Stomach (tissue), 9 donors: Measurements from ENCODE around the gene ZNF516. TPM values are rescaled to one million over a fixed set of nuclear protein-coding genes. Genes with fewer than 3 reads are reported as not detected.

ENCODE experiments used
- DNase-seq, 2 donors: peaks; one replicate each; pipeline versions ENCODE4 v3.0.0 to v3.0.0-alpha.2; 2013 to 2019
- H3K27ac ChIP-seq, 5 donors: fragments of 200-600 bp in 4 of 5; sonication (generic) in 4 of 5; one replicate each; pipeline ENCODE4 v1.5.1; 2013 to 2019; ENCODE audit warnings: mild to moderate bottlenecking in 1 of 5, moderate library complexity in 1 of 5
- H3K27me3 ChIP-seq, 3 donors: fragments of 200-600 bp; sonication (generic); one replicate each; pipeline ENCODE4 v1.5.1; 2017 to 2019; ENCODE audit warnings: mixed run types in 1 of 3
- H3K36me3 ChIP-seq, 4 donors: fragments of 200-600 bp; sonication (generic); 1 replicate in 3 of 4; 2 replicates in 1 of 4; pipeline ENCODE4 v1.5.1; 2016 to 2019
- H3K4me1 ChIP-seq, 4 donors: fragments of 200-600 bp; sonication (generic); one replicate each; pipeline ENCODE4 v1.5.1; 2016 to 2019
- H3K4me3 ChIP-seq, 4 donors: fragments of 200-600 bp; sonication (generic) in 3 of 4; one replicate each; pipeline ENCODE4 v1.5.1; 2016 to 2019; ENCODE audit warnings: mild to moderate bottlenecking in 1 of 4
- H3K9me3 ChIP-seq, 4 donors: fragments of 200-600 bp; sonication (generic); one replicate each; pipeline ENCODE4 v1.5.1; 2016 to 2019
- CTCF ChIP-seq, 7 experiments: fragments of 450-650 bp in 4 of 7; fragments of 200-600 bp in 3 of 7; sonication (generic) in 3 of 7; IDR thresholded peaks; one replicate each; pipeline ENCODE4 v1.5.1; 2016 to 2019; ENCODE audit warnings: antibody characterized with exemption in 7 of 7, control low read depth in 2 of 7, mild to moderate bottlenecking in 1 of 7
- EP300 ChIP-seq: sonication (generic); formaldehyde crosslinking; IDR thresholded peaks from one replicate; pipeline ENCODE4 v1.6.1; 2017; ENCODE audit warnings: antibody characterized with exemption
- POLR2A ChIP-seq, 4 donors: fragments of 450-650 bp; IDR thresholded peaks; one replicate each; pipeline ENCODE4 v1.6.1; 2016; ENCODE audit warnings: antibody characterized with exemption in 4 of 4, control low read depth in 2 of 4, mild to moderate bottlenecking in 1 of 4, moderate library complexity in 1 of 4
- POLR2AphosphoS5 ChIP-seq, 3 donors: sonication (generic); formaldehyde crosslinking; IDR thresholded peaks; one replicate each; pipeline ENCODE4 v1.6.1; 2016; ENCODE audit warnings: antibody characterized with exemption in 3 of 3
- WGBS, 5 donors: extraction: QIAGEN DNeasy Blood & Tissue Kit in 3 of 5; methylation state at CpG; one replicate each; pipeline versions ENCODE4 v1.1.5 to v1.1.7; 2013 to 2018; 5-methylcytosine and 5-hydroxymethylcytosine counted together
- intact Hi-C: fragments of 100-400 bp; cut with DNase I; formaldehyde crosslinking; loops from one replicate; pipeline ENCODE4 v1.15.1; 2023; ENCODE audit warnings: low total_unique reads
- polyA plus RNA-seq, 3 donors: library from polyadenylated mRNA; stranded (reverse); fragments of 200-250 nt; gene quantifications; one replicate each; pipeline ENCODE4 v1.2.3, GENCODE V29; 2013
- total RNA-seq, 5 donors: library from RNA; depleted of rRNA; stranded (reverse); fragments of >200 nt; gene quantifications; one replicate each; pipeline versions ENCODE4 v1.1.0 to v1.2.3, GENCODE V29; 2014 to 2016
- donor health status: healthy with polysubstance abuse.
- donor health status: Bipolar disorder and iron deficiency.
- donor health status: healthy.

Gene ZNF516
- total and polyA plus RNA-seq, 8 donors = 2.3 to 25.9 (median 14.4) TPM

- H3K9me3 ChIP-seq = no peaks in the 10 kb centered on the region
- peaks cover 0 to 6% (median 0%) of the 10 kb centered on the region in 4 donors for H3K36me3 ChIP-seq
- TF ChIP-seq POLR2A (IDR thresholded peaks at IDR 0.05) = no peak
- TF ChIP-seq POLR2AphosphoS5 (IDR thresholded peaks at IDR 0.05) = no peak
- no peak for TF ChIP-seq EP300
- TF ChIP-seq CTCF (IDR thresholded peaks at IDR 0.05) = no peak
- H3K27me3 ChIP-seq = no peaks in the 10 kb centered on the region
- no peak overlapping the region for H3K4me3 ChIP-seq
- DNase-seq = peak in 1 of 2 donors; percentile 24
- peaks cover 15 to 63% (median 51%) of the 10 kb centered on the region in 4 donors for H3K4me1 ChIP-seq
- WGBS, 5 donors = 73 to 80% (median 77%) methylated on average over 9 of the region's 9 CpGs
- H3K27ac ChIP-seq = no peak overlapping the region
- intact Hi-C loops = no loop called here
Measured at GRCh38 chr18:76388891-76389423, 106.1 kb downstream of the ZNF516 start.

- peaks cover 0 to 6% (median 0%) of the 10 kb centered on the region in 4 donors for H3K36me3 ChIP-seq
Measured at GRCh38 chr18:76388261-76388660, 106.8 kb downstream of the ZNF516 start.

GRCh38 chr18:76387608-76388007 is 107.4 kb downstream of the ZNF516 start:
- WGBS, 5 donors = 89 to 98% (median 96%) methylated on average over 8 of the region's 8 CpGs
- no peaks in the 10 kb centered on the region for H3K9me3 ChIP-seq
- DNase-seq = peak in 1 of 2 donors; percentile 17

More at GRCh38 chr18:76388261-76388660, 106.8 kb downstream of the ZNF516 start:
- Histone ChIP-seq H3K4me3 (no peak overlapping the region), H3K27me3 (no peaks in the 10 kb centered on the region), H3K4me1 (peaks cover 15 to 63% (median 51%) of the 10 kb centered on the region in 4 donors), H3K27ac (no peak overlapping the region), H3K9me3 (no peaks in the 10 kb centered on the region)
- DNase-seq = peak in 1 of 2 donors; percentile 24
- WGBS, 5 donors = 85 to 97% (median 91%) methylated on average over 7 of the region's 7 CpGs
- TF ChIP-seq POLR2AphosphoS5 (IDR thresholded peaks at IDR 0.05) (no peak), CTCF (IDR thresholded peaks at IDR 0.05) (no peak), POLR2A (IDR thresholded peaks at IDR 0.05) (no peak), EP300 (no peak)
- intact Hi-C loops = no loop called here

GRCh38 chr18:76386886-76387285 is 108.2 kb downstream of the ZNF516 start:
- no peak overlapping the region for H3K4me3 ChIP-seq
- peaks cover 0 to 6% (median 0%) of the 10 kb centered on the region in 4 donors for H3K36me3 ChIP-seq
- H3K9me3 ChIP-seq = no peaks in the 10 kb centered on the region
- peaks cover 15 to 56% (median 46%) of the 10 kb centered on the region in 4 donors for H3K4me1 ChIP-seq
- WGBS, 5 donors = 81 to 91% (median 85%) methylated on average over 13 of the region's 13 CpGs
- peak in 1 of 2 donors; percentile 17 for DNase-seq
- no peak overlapping the region for H3K27ac ChIP-seq
- intact Hi-C loops = no loop called here
- TF ChIP-seq POLR2AphosphoS5 (IDR thresholded peaks at IDR 0.05) (no peak), CTCF (IDR thresholded peaks at IDR 0.05) (no peak), POLR2A (IDR thresholded peaks at IDR 0.05) (no peak), EP300 (no peak)
- H3K27me3 ChIP-seq = no peaks in the 10 kb centered on the region

More at GRCh38 chr18:76387608-76388007, 107.4 kb downstream of the ZNF516 start:
- Histone ChIP-seq H3K36me3 (peaks cover 0 to 6% (median 0%) of the 10 kb centered on the region in 4 donors), H3K4me1 (peaks cover 15 to 63% (median 51%) of the 10 kb centered on the region in 4 donors), H3K4me3 (no peak overlapping the region), H3K27ac (no peak overlapping the region), H3K27me3 (no peaks in the 10 kb centered on the region)
- TF ChIP-seq EP300 (no peak), POLR2AphosphoS5 (IDR thresholded peaks at IDR 0.05) (no peak), POLR2A (IDR thresholded peaks at IDR 0.05) (no peak), CTCF (IDR thresholded peaks at IDR 0.05) (no peak)
- intact Hi-C loops = no loop called here
